Upper lobe of left lung (tissue), 4 donors: ENCODE results near the gene USP24.

Source experiments
- POLR2A ChIP-seq, 4 donors: fragments of 450-650 bp; IDR thresholded peaks; one replicate each; pipeline ENCODE4 v1.5.1; 2016 to 2017; ENCODE audit warnings: antibody characterized with exemption in 4 of 4, mild to moderate bottlenecking in 2 of 4
- POLR2AphosphoS5 ChIP-seq, 2 donors: sonication (generic); formaldehyde crosslinking; IDR thresholded peaks; one replicate each; pipeline ENCODE4 v1.5.1; 2017; ENCODE audit warnings: antibody characterized with exemption in 2 of 2
- TF ChIP-seq, protein P1 (sequence below), 6 experiments: fragments of 450-650 bp in 4 of 6; fragments of 200-600 bp in 2 of 6; sonication (generic) in 2 of 6; IDR thresholded peaks; one replicate each; pipeline ENCODE4 v1.5.1; 2016 to 2019; ENCODE audit warnings: antibody characterized with exemption in 6 of 6

DNA sequence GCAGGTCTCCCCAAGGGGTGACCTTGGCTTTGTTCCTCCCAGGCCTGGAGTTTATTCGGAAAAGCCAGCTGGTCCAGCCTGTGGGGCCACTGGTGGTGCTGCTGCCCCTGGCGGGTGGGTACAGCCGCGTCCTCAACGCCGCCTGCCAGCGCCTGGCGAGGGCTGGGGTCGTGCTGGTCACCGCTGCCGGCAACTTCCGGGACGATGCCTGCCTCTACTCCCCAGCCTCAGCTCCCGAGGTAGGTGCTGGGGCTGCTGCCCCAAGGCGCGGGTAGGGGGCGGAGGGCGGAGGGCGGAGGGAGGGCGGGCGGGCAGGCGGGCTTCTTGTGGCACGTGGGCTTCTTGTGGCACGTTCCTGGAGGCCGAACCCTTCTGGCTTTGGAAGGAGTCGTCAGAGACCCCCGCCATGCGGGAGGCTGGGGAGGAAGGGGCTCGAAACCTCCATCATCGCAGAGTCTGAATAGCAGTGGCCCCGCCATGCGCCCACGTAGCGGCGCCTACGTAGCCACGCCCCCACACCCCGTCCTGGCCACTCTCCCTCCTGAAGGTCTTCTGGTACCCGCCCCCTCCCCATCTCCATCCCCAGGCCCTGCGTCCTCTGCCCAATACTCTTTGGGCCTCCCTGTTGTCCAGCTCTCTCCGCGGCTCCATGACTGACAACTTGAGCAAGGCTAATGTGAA lies 159.1 kb downstream of the USP24 start:
- TF ChIP-seq POLR2A (IDR thresholded peaks at IDR 0.05) (no peak), POLR2AphosphoS5 (IDR thresholded peaks at IDR 0.05) (no peak)
- TF ChIP-seq, protein P1, sequence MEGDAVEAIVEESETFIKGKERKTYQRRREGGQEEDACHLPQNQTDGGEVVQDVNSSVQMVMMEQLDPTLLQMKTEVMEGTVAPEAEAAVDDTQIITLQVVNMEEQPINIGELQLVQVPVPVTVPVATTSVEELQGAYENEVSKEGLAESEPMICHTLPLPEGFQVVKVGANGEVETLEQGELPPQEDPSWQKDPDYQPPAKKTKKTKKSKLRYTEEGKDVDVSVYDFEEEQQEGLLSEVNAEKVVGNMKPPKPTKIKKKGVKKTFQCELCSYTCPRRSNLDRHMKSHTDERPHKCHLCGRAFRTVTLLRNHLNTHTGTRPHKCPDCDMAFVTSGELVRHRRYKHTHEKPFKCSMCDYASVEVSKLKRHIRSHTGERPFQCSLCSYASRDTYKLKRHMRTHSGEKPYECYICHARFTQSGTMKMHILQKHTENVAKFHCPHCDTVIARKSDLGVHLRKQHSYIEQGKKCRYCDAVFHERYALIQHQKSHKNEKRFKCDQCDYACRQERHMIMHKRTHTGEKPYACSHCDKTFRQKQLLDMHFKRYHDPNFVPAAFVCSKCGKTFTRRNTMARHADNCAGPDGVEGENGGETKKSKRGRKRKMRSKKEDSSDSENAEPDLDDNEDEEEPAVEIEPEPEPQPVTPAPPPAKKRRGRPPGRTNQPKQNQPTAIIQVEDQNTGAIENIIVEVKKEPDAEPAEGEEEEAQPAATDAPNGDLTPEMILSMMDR (IDR thresholded peaks at IDR 0.05), result no peak
